ENCODE results near the gene ITPR2. TPM values are rescaled to one million over a fixed set of nuclear protein-coding genes. Genes with fewer than 3 reads are reported as not detected.

The ITPR2 gene
- polyA plus RNA-seq, 1 experiment: 3.4 TPM

DNA sequence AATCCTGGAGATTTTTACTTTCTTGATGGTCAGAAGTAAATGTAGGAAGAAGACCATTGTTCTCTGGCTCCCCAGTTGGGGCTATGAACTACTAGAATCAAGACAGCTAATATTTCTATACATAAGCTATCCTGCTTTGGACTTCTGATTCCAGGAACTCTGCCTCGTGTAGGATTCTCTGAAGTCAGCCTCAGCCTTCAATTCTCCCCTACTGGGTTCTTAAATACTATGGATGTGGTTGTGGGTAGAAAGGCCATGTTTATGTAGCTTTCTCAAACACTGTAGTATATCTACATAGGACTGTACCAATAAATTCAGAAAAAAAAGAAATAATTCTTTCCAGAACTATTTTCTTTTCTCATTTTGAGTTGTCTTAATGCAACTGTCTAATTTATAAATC, 302.5 kb downstream of the ITPR2 start:
- Histone ChIP-seq H3K27me3 (ENCODE audit: control insufficient read depth, insufficient read depth, low read length) (no peaks in the 10 kb centered on the region), H3K9me3 (ENCODE audit: control insufficient read depth, insufficient read depth, low read length) (no peaks in the 10 kb centered on the region), H3K27ac (ENCODE audit: low read depth, low read length) (no peak overlapping the region), H3K4me3 (ENCODE audit: low read depth, low read length) (no peak overlapping the region)
- CTCF ChIA-PET: interaction anchor here (0.7 kb wide), 1 partner anchor 690 kb away, joined by 3 read pairs; no protein-coding TSS in a partner anchor
- DNase-seq (ENCODE audit: low read depth, low spot score): no peak
- TF ChIP-seq, protein P1, sequence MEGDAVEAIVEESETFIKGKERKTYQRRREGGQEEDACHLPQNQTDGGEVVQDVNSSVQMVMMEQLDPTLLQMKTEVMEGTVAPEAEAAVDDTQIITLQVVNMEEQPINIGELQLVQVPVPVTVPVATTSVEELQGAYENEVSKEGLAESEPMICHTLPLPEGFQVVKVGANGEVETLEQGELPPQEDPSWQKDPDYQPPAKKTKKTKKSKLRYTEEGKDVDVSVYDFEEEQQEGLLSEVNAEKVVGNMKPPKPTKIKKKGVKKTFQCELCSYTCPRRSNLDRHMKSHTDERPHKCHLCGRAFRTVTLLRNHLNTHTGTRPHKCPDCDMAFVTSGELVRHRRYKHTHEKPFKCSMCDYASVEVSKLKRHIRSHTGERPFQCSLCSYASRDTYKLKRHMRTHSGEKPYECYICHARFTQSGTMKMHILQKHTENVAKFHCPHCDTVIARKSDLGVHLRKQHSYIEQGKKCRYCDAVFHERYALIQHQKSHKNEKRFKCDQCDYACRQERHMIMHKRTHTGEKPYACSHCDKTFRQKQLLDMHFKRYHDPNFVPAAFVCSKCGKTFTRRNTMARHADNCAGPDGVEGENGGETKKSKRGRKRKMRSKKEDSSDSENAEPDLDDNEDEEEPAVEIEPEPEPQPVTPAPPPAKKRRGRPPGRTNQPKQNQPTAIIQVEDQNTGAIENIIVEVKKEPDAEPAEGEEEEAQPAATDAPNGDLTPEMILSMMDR (IDR thresholded peaks at IDR 0.05; ENCODE audit: low read depth, low read length): no peak
- POLR2A ChIA-PET: no interaction called here

DNA sequence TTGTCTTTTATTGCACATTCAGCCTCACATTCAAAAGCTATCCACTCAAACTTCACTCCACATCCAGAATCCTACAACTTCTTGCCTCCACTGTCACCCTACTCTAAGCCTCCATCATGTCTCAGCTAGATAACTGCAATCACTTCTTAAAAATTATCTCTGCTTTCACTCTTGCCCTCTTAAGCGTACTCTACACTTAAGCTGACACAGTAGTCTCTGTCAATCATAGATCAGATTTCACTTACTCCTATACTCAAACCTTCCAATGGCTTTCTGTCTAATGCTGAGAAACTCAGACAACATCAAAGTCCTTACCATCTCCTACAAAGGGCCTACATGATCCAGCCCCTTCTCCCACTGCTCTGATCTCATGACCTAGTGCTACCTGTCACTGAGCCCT, 304.1 kb downstream of the ITPR2 start:
- H3K4me3 ChIP-seq (ENCODE audit: low read depth, low read length): no peak overlapping the region
- H3K27ac ChIP-seq (ENCODE audit: low read depth, low read length): no peak overlapping the region
- no peak for DNase-seq (ENCODE audit: low read depth, low spot score)
- ChIA-PET POLR2A (no interaction called here), CTCF (no interaction called here)
- no peaks in the 10 kb centered on the region for H3K27me3 ChIP-seq (ENCODE audit: control insufficient read depth, insufficient read depth, low read length)
- TF ChIP-seq, protein P1 (IDR thresholded peaks at IDR 0.05; ENCODE audit: low read depth, low read length): no peak
- peaks cover 2% of the 10 kb centered on the region; the same call in 1 of the 2 replicates for H3K9me3 ChIP-seq (ENCODE audit: control insufficient read depth, insufficient read depth, low read length)

DNA sequence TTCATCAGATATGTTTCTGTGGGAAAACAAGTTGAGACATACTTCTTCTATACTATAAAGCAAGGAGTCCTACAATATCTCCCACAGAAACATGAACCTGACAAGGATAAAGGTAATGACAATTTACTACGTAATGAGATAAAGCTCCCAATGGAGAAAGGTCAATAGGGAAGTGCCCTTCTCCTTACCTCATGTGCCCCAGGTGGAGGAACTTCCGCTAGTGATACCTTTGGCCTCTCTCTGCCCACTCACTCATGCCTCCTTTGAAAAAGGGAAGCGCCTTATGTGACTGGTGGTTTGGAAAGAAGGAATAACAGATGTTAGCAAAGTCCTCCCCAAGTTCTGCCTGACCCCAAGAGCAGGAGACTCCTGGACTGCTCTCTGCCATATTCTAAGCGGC, 305.3 kb downstream of the ITPR2 start:
- Histone ChIP-seq H3K27me3 (ENCODE audit: control insufficient read depth, insufficient read depth, low read length) (no peaks in the 10 kb centered on the region), H3K9me3 (ENCODE audit: control insufficient read depth, insufficient read depth, low read length) (peaks cover 2% of the 10 kb centered on the region; the same call in 1 of the 2 replicates), H3K27ac (ENCODE audit: low read depth, low read length) (no peak overlapping the region), H3K4me3 (ENCODE audit: low read depth, low read length) (no peak overlapping the region)
- POLR2A ChIA-PET: no interaction called here
- TF ChIP-seq, protein P1 (IDR thresholded peaks at IDR 0.05; ENCODE audit: low read depth, low read length): no peak
- DNase-seq (ENCODE audit: low read depth, low spot score): no peak
- CTCF ChIA-PET: no interaction called here

DNA sequence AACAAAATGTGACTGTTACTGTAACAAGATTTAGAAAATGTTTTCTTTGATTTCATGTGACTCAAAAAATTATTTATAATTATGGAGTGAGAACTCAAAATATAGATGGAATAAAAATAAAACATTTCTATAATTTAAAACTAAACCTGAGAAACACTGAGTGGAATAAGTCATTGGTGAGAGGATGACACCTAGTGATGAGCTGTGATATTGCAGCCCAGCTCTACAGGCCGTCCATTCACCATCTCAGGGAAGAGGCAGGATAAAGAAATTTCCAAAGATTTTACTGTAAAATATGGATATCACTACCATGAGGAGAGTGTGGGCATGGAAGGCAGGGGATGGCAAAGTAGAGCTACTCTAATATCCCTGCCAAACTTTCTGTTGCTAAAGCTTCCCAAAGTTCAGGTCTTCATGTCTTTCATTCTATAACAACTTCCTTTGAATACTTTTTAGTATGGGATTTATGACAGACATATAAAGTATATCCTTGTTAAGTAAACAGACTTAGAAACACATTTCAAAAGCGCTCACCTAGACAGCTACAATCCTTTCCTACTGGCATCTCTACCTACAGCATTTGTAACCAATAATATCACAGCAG, 308.0 kb downstream of the ITPR2 start:
- CTCF ChIA-PET: interaction anchor here (0.8 to 2.3 kb wide), 4 partner anchors 28 to 409 kb away, joined by 3 to 18 read pairs (median 4); no protein-coding TSS in a partner anchor
- POLR2A ChIA-PET: no interaction called here
- TF ChIP-seq, protein P1 (IDR thresholded peaks at IDR 0.05; ENCODE audit: low read depth, low read length): peak; percentile 43
- H3K9me3 ChIP-seq (ENCODE audit: control insufficient read depth, insufficient read depth, low read length): peaks cover 2% of the 10 kb centered on the region; the same call in 1 of the 2 replicates
- H3K27me3 ChIP-seq (ENCODE audit: control insufficient read depth, insufficient read depth, low read length): no peaks in the 10 kb centered on the region
- DNase-seq (ENCODE audit: low read depth, low spot score): no peak
- H3K4me3 ChIP-seq (ENCODE audit: low read depth, low read length): no peak overlapping the region
- H3K27ac ChIP-seq (ENCODE audit: low read depth, low read length): no peak overlapping the region

DNA sequence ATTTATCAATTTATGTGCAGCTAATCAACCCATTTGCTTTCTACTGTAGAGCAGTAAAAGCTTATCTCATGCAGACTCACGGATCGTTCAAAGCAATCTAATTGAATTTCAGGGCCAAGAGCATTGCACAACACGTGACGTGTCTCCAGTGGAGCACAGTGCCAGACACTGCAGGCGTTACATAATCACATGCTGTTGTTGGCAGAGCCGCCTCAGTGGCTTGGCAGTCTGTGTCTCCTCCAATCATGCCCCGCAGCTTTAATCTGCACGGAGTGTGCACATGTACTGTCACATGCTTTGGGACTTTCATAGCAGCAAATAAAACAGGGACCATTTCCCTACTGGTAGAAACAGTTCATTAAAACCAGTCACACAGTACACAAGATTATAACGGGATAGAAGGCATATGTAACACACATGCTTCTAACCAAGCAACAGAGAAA, 309.3 kb downstream of the ITPR2 start:
- POLR2A ChIA-PET: no interaction called here
- TF ChIP-seq, protein P1 (IDR thresholded peaks at IDR 0.05; ENCODE audit: low read depth, low read length): no peak
- peak; percentile 75 for DNase-seq (ENCODE audit: low read depth, low spot score)
- no peaks in the 10 kb centered on the region for H3K27me3 ChIP-seq (ENCODE audit: control insufficient read depth, insufficient read depth, low read length)
- CTCF ChIA-PET: interaction anchor here (1.3 to 2.3 kb wide), 2 partner anchors 178 to 404 kb away, joined by 3 to 18 read pairs; no protein-coding TSS in a partner anchor
- peaks cover 2% of the 10 kb centered on the region; the same call in 1 of the 2 replicates for H3K9me3 ChIP-seq (ENCODE audit: control insufficient read depth, insufficient read depth, low read length)
- no peak overlapping the region for H3K4me3 ChIP-seq (ENCODE audit: low read depth, low read length)
- H3K27ac ChIP-seq (ENCODE audit: low read depth, low read length): no peak overlapping the region
